H9 (cell line): ENCODE data around the gene DYNC1H1. TPM values are rescaled to one million over a fixed set of nuclear protein-coding genes. Genes with fewer than 3 reads are reported as not detected.

ENCODE experiments used
- DNase-seq: peaks from one replicate; pipeline ENCODE4 v3.0.0-alpha.2; 2017
- H2AFZ ChIP-seq: one replicate; pipeline ENCODE4 v1.6.1; 2013; ENCODE audit warnings: mild to moderate bottlenecking, low read length, control low read depth, moderate library complexity
- H2AK5ac ChIP-seq: 2 replicates; pipeline ENCODE4 v1.6.1; 2013; ENCODE audit warnings: low read length, control low read depth, mixed read lengths; ENCODE audit not compliant: insufficient read length
- H2BK120ac ChIP-seq: one replicate; pipeline ENCODE4 v1.6.1; 2013; ENCODE audit warnings: low read depth, mild to moderate bottlenecking, low read length, control low read depth, inconsistent platforms; ENCODE audit not compliant: poor library complexity, severe bottlenecking
- H2BK12ac ChIP-seq: 2 replicates; pipeline ENCODE4 v1.6.1; 2013; ENCODE audit warnings: low read length, control low read depth, mixed read lengths, low read depth; ENCODE audit not compliant: insufficient read length
- H2BK15ac ChIP-seq: 2 replicates; pipeline ENCODE4 v1.6.1; 2013; ENCODE audit warnings: low read depth, low read length, control low read depth
- H2BK20ac ChIP-seq: one replicate; pipeline ENCODE4 v1.6.1; 2013; ENCODE audit warnings: low read depth, mild to moderate bottlenecking, low read length, control low read depth, inconsistent platforms; ENCODE audit not compliant: poor library complexity, severe bottlenecking
- H2BK5ac ChIP-seq: 2 replicates; pipeline ENCODE4 v1.6.1; 2013; ENCODE audit warnings: low read length, control low read depth, mixed read lengths; ENCODE audit not compliant: insufficient read length
- H3K14ac ChIP-seq: 2 replicates; pipeline ENCODE4 v1.6.1; 2013; ENCODE audit warnings: low read length, control low read depth; ENCODE audit not compliant: insufficient read depth
- H3K18ac ChIP-seq: 2 replicates; pipeline ENCODE4 v1.6.1; 2013; ENCODE audit warnings: low read depth, mild to moderate bottlenecking, mixed read lengths, low read length, control low read depth; ENCODE audit not compliant: insufficient read length
- H3K23ac ChIP-seq: 2 replicates; pipeline ENCODE4 v1.6.1; 2013; ENCODE audit warnings: low read length, control low read depth, mixed read lengths, low read depth; ENCODE audit not compliant: insufficient read length
- H3K23me2 ChIP-seq: 2 replicates; pipeline ENCODE4 v1.6.1; 2013; ENCODE audit warnings: low read depth, mild to moderate bottlenecking, mixed read lengths, low read length, control low read depth; ENCODE audit not compliant: insufficient read length, poor library complexity, severe bottlenecking
- H3K27ac ChIP-seq: 2 replicates; pipeline ENCODE4 v1.5.1; 2013; ENCODE audit warnings: low read length, control low read depth, mixed read lengths, low read depth; ENCODE audit not compliant: insufficient read length
- H3K27me3 ChIP-seq: 2 replicates; pipeline ENCODE4 v1.6.1; 2013; ENCODE audit warnings: low read length, control low read depth, inconsistent platforms; ENCODE audit not compliant: insufficient read depth
- H3K4ac ChIP-seq: 2 replicates; pipeline ENCODE4 v1.6.1; 2013; ENCODE audit warnings: low read depth, mild to moderate bottlenecking, control low read depth, inconsistent platforms, low read length, moderate library complexity
- H3K4me1 ChIP-seq: 2 replicates; pipeline ENCODE4 v1.6.1; 2013; ENCODE audit warnings: low read length, control low read depth, inconsistent platforms; ENCODE audit not compliant: insufficient read depth
- H3K4me2 ChIP-seq: 2 replicates; pipeline ENCODE4 v1.6.1; 2013; ENCODE audit warnings: low read length, control low read depth, mixed read lengths; ENCODE audit not compliant: insufficient read length, insufficient read depth
- H3K56ac ChIP-seq: 2 replicates; pipeline ENCODE4 v1.6.1; 2013; ENCODE audit warnings: low read depth, mild to moderate bottlenecking, mixed read lengths, low read length, control low read depth; ENCODE audit not compliant: insufficient read length
- H3K79me1 ChIP-seq: 2 replicates; pipeline ENCODE4 v1.6.1; 2013; ENCODE audit warnings: low read depth, mild to moderate bottlenecking, moderate library complexity, low read length, control low read depth, inconsistent platforms; ENCODE audit not compliant: insufficient read depth, poor library complexity, severe bottlenecking
- H3K79me2 ChIP-seq: 2 replicates; pipeline ENCODE4 v1.6.1; 2013; ENCODE audit warnings: low read length, control low read depth, inconsistent platforms; ENCODE audit not compliant: insufficient read depth
- H3K9ac ChIP-seq: 2 replicates; pipeline ENCODE4 v1.6.1; 2013; ENCODE audit warnings: low read length, control low read depth, mixed read lengths; ENCODE audit not compliant: insufficient read length; ENCODE audit errors: extremely low read depth
- H3K9me3 ChIP-seq: one replicate; pipeline ENCODE4 v1.6.1; 2013; ENCODE audit warnings: low read depth, low read length, inconsistent platforms; ENCODE audit not compliant: control insufficient read depth
- H3T11ph ChIP-seq: one replicate; pipeline ENCODE4 v1.6.1; 2013; ENCODE audit warnings: mild to moderate bottlenecking, low read length, control low read depth, inconsistent platforms
- H4K20me1 ChIP-seq: one replicate; pipeline ENCODE4 v1.6.1; 2013; ENCODE audit not compliant: control insufficient read depth, insufficient read length, insufficient read depth
- H4K5ac ChIP-seq: 2 replicates; pipeline ENCODE4 v1.6.1; 2013; ENCODE audit warnings: low read depth, mild to moderate bottlenecking, mixed read lengths, low read length, control low read depth; ENCODE audit not compliant: insufficient read length
- H4K8ac ChIP-seq: replicated peaks from 2 replicates; pipeline ENCODE4 v1.6.1; 2013; ENCODE audit warnings: low read length, control low read depth, mixed read lengths, low read depth; ENCODE audit not compliant: insufficient read length
- H4K91ac ChIP-seq: 2 replicates; pipeline ENCODE4 v1.6.1; 2013; ENCODE audit warnings: low read depth, mild to moderate bottlenecking, moderate library complexity, mixed read lengths, low read length, control low read depth; ENCODE audit not compliant: insufficient read length
- H3K27ac Mint-ChIP-seq, 3 experiments: 2 replicates in 2 of 3; 3 replicates in 1 of 3; pipeline ENCODE4 v1.8.0; 2020 to 2021; ENCODE audit warnings: mixed read lengths in 3 of 3, mild to moderate bottlenecking in 1 of 3, moderate library complexity in 1 of 3
- H3K27me3 Mint-ChIP-seq: 2 replicates; pipeline ENCODE4 v1.8.0; 2021; ENCODE audit warnings: low read depth, mild to moderate bottlenecking, moderate library complexity, mixed read lengths
- H3K36me3 Mint-ChIP-seq, 3 experiments: 2 replicates in 2 of 3; 3 replicates in 1 of 3; pipeline ENCODE4 v1.8.0; 2020 to 2021; ENCODE audit warnings: low read depth in 3 of 3, mixed read lengths in 3 of 3; ENCODE audit not compliant: insufficient read depth in 1 of 3
- H3K4me1 Mint-ChIP-seq, 2 experiments: 2 replicates each; pipeline ENCODE4 v1.8.0; 2020; ENCODE audit warnings: mixed read lengths in 2 of 2
- H3K4me3 Mint-ChIP-seq, 2 experiments: 2 replicates in 1 of 2; 3 replicates in 1 of 2; pipeline ENCODE4 v1.8.0; 2020 to 2021; ENCODE audit warnings: mild to moderate bottlenecking in 2 of 2, mixed read lengths in 2 of 2, moderate library complexity in 1 of 2
- H3K9me3 Mint-ChIP-seq, 2 experiments: 2 replicates in 1 of 2; 3 replicates in 1 of 2; pipeline ENCODE4 v1.8.0; 2020; ENCODE audit warnings: mild to moderate bottlenecking in 2 of 2, mixed read lengths in 2 of 2, moderate library complexity in 1 of 2
- WGBS: extraction: QIAGEN DNeasy Blood & Tissue Kit; methylation state at CpG from one replicate; pipeline ENCODE4 v1.1.7; 2013; ENCODE audit warnings: missing lambda C conversion rate, low lambda C conversion rate, mixed read lengths; ENCODE audit not compliant: insufficient read length; ENCODE audit errors: extremely low coverage; 5-methylcytosine and 5-hydroxymethylcytosine counted together
- total RNA-seq: library from RNA; stranded (reverse); gene quantifications from 2 replicates; pipeline ENCODE4 v1.2.1, GENCODE V29; 2021
- TF ChIP-seq, protein P1 (sequence below): fragments of 200-600 bp; sonication (generic); conservative IDR thresholded peaks from 3 replicates; pipeline ENCODE4 v1.8.0; 2021; ENCODE audit warnings: antibody characterized with exemption, mild to moderate bottlenecking

DYNC1H1 gene
- total RNA-seq, 1 experiment from 2014 or later = 359 TPM

DNA sequence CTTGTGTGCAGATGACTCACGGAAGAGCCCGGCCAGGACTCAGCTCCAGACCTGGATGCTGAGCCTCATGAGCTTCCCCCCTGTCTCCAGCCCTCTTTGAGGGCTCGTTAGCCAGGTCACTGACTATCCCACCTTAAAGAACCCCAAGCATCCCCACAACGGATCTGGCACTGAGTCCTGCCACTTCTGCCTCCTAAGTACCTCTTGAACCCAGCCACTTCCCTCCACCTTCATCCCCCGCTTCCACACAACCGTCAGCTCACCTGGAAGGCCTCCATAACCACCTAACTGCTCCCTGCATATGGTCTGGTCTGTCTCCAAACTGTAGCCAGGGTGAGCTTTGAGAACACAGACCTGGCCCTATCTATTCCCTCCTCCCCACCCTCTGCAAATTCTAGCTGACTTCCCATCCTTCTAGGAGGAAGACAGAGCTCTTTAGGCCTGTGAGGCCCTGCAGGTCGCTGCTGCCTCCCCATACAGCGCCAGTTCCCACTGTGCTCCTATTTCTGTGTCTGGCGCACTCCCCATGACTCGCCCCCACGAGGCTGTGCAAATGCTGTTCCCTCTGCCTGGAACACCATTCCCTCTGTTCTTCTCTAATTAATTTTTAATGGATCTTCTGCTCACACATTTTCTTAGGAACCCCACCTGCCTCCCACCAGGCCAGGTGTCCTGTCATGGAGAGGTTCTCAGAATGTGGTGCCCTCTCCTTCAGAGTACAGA lies 125.4 kb downstream of the DYNC1H1 start:
- no peak overlapping the region for H2AK5ac ChIP-seq
- no peak overlapping the region for H3K56ac ChIP-seq
- Mint-ChIP-seq H3K9me3 (no peaks in the 10 kb centered on the region; a peak in 2 of 5 replicates), H3K27me3 (peaks cover 7% of the 10 kb centered on the region), H3K4me3 (no peak overlapping the region; a peak in 1 of 5 replicates), H3K36me3 (peaks cover 14 to 20% (median 16%) of the 10 kb centered on the region in 3 experiments), H3K27ac (peak overlapping the region; percentile 30 to 78 (median 40); a peak in 4 of 7 replicates), H3K4me1 (peaks cover 23 to 33% of the 10 kb centered on the region in 2 experiments)
- H3K79me1 ChIP-seq = no peaks in the 10 kb centered on the region
- no peak overlapping the region for H3K9ac ChIP-seq
- TF ChIP-seq, protein P1, sequence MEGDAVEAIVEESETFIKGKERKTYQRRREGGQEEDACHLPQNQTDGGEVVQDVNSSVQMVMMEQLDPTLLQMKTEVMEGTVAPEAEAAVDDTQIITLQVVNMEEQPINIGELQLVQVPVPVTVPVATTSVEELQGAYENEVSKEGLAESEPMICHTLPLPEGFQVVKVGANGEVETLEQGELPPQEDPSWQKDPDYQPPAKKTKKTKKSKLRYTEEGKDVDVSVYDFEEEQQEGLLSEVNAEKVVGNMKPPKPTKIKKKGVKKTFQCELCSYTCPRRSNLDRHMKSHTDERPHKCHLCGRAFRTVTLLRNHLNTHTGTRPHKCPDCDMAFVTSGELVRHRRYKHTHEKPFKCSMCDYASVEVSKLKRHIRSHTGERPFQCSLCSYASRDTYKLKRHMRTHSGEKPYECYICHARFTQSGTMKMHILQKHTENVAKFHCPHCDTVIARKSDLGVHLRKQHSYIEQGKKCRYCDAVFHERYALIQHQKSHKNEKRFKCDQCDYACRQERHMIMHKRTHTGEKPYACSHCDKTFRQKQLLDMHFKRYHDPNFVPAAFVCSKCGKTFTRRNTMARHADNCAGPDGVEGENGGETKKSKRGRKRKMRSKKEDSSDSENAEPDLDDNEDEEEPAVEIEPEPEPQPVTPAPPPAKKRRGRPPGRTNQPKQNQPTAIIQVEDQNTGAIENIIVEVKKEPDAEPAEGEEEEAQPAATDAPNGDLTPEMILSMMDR = no peak; the same call in 2 of the 3 replicates
- no peak overlapping the region for H2BK12ac ChIP-seq
- no peak overlapping the region for H4K91ac ChIP-seq
- H4K20me1 ChIP-seq = no peaks in the 10 kb centered on the region
- peaks cover 8% of the 10 kb centered on the region for H3K23me2 ChIP-seq
- H3K9me3 ChIP-seq = no peaks in the 10 kb centered on the region
- H3K18ac ChIP-seq = no peak overlapping the region
- H3K27me3 ChIP-seq = no peaks in the 10 kb centered on the region
- H2BK15ac ChIP-seq = no peak overlapping the region
- H4K5ac ChIP-seq = no peak overlapping the region
- H3K4ac ChIP-seq = no peak overlapping the region
- H2AFZ ChIP-seq = no peak overlapping the region
- no peak overlapping the region for H2BK5ac ChIP-seq
- WGBS = no CpG with 5 or more reads among the region's 11 CpGs
- peaks cover 9% of the 10 kb centered on the region; the same call in 1 of the 2 replicates for H3K79me2 ChIP-seq
- H4K8ac ChIP-seq = no peak overlapping the region
- no peak overlapping the region for H2BK20ac ChIP-seq
- H3T11ph ChIP-seq = no peak overlapping the region
- no peak overlapping the region for H2BK120ac ChIP-seq
- H3K14ac ChIP-seq = no peak overlapping the region
- H3K27ac ChIP-seq = no peak overlapping the region
- H3K4me2 ChIP-seq = no peak overlapping the region
- H3K23ac ChIP-seq = no peak overlapping the region
- no peak for DNase-seq
- H3K4me1 ChIP-seq = no peaks in the 10 kb centered on the region
